ENCODE measurements around the gene PPP2R1B.

PPP2R1B gene

DNA sequence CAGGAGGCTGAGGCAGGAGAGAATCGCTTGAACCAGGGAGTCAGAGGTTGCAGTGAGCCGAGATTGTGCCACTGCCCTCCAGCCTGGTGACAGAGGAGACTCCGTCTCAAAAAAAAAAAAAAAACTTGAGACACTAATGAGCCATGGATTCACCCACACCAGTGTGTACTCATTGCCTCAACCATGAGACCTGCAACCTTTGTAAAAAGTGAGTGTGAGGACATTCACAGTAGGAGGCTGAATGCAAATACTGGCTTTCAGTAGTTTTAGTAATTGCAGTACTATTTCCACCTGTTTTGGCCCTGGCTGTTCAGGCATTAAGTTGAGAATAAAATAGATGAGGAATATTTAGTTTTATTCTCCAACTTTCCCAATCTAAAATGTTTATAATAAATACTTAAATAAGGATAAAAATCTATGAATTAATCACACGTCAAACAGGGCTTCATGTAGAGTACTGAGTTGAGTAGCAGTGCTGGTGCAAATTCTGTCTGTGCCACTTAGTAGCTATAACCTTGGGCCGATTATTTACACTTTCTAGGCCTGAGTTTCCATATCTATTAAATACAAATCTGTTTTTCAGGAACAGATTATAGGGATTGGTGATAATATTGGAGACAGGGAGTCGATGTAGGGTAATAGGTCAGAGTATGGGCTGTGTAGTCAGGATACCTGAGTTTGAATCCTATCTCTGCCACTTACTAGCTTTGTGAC is 72.8 kb downstream of the PPP2R1B start:
- peak overlapping the region; percentile 6 for H3K27ac ChIP-seq (ENCODE audit: low read depth, low read length)
- H3K9me3 ChIP-seq (ENCODE audit: control insufficient read depth in 5 of 5, low read length in 5 of 5), result no peaks in the 10 kb centered on the region
- peaks cover 0 to 25% (median 4%) of the 10 kb centered on the region in 5 donors for H3K4me1 ChIP-seq (ENCODE audit: control insufficient read depth in 5 of 5, insufficient read depth in 5 of 5, low read length in 5 of 5)
- H3K27me3 ChIP-seq (ENCODE audit: control insufficient read depth in 5 of 5, insufficient read depth in 4 of 5, low read length in 5 of 5), result no peaks in the 10 kb centered on the region
- H3K4me3 ChIP-seq (ENCODE audit: low read depth in 1 of 5, low read length in 5 of 5), result no peak overlapping the region
- peaks cover 19 to 53% (median 27%) of the 10 kb centered on the region in 5 donors for H3K36me3 ChIP-seq (ENCODE audit: control insufficient read depth in 5 of 5, insufficient read depth in 5 of 5, low read length in 5 of 5)
- peak overlapping the region in 1 of 5 donors; percentile 10 for H3K9ac ChIP-seq (ENCODE audit: low read length in 5 of 5)

DNA sequence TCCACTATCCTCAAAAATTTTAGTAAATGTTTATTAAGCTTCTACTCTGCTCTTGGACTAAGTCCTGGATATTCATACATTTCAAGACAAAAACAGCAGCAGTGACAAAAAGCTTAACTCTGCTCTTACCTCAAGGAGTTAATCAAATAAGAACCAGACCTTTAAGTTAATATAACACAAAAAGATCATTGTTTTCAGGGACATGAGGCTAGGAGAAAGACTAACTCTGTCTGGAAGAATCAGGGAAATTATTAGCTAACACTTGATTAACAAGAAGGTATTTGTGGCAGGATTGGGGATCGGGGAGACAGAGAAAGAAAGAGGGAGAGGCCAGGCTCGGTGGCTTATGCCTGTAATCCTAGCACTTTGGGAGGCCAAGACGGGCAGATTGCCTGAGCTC is 74.4 kb downstream of the PPP2R1B start:
- peaks cover 24 to 48% (median 32%) of the 10 kb centered on the region in 5 donors for H3K36me3 ChIP-seq (ENCODE audit: control insufficient read depth in 5 of 5, insufficient read depth in 5 of 5, low read length in 5 of 5)
- H3K27ac ChIP-seq (ENCODE audit: low read depth, low read length), result peak overlapping the region; percentile 7
- no peaks in the 10 kb centered on the region for H3K27me3 ChIP-seq (ENCODE audit: control insufficient read depth in 5 of 5, insufficient read depth in 4 of 5, low read length in 5 of 5)
- peaks cover 0 to 20% (median 4%) of the 10 kb centered on the region in 5 donors for H3K4me1 ChIP-seq (ENCODE audit: control insufficient read depth in 5 of 5, insufficient read depth in 5 of 5, low read length in 5 of 5)
- no peak overlapping the region for H3K9ac ChIP-seq (ENCODE audit: low read length in 5 of 5)
- H3K4me3 ChIP-seq (ENCODE audit: low read depth in 1 of 5, low read length in 5 of 5), result no peak overlapping the region
- no peaks in the 10 kb centered on the region for H3K9me3 ChIP-seq (ENCODE audit: control insufficient read depth in 5 of 5, low read length in 5 of 5)

DNA sequence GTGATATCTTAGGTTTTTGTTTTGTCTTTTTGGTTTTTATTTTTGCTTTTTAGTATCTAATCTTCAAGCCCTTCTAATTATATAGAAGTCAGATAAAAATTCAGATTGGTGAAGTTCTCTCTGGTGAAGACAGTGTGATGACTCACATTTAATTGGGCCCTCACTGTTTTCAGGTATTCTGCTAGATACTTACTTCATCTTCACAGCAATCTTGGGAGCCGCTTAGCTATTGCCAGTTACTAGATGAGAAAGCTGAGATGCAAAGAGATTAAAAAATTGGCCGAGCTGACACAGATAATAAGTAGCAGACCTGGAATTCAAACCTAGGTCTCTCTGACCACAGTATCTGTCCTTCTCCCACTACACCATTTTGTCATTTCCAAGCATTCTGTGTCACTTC is 75.0 kb downstream of the PPP2R1B start:
- H3K27me3 ChIP-seq (ENCODE audit: control insufficient read depth in 5 of 5, insufficient read depth in 4 of 5, low read length in 5 of 5), result no peaks in the 10 kb centered on the region
- peak overlapping the region; percentile 7 for H3K27ac ChIP-seq (ENCODE audit: low read depth, low read length)
- H3K4me1 ChIP-seq (ENCODE audit: control insufficient read depth in 5 of 5, insufficient read depth in 5 of 5, low read length in 5 of 5), result peaks cover 0 to 15% (median 0%) of the 10 kb centered on the region in 5 donors
- peaks cover 24 to 42% (median 34%) of the 10 kb centered on the region in 5 donors for H3K36me3 ChIP-seq (ENCODE audit: control insufficient read depth in 5 of 5, insufficient read depth in 5 of 5, low read length in 5 of 5)
- no peaks in the 10 kb centered on the region for H3K9me3 ChIP-seq (ENCODE audit: control insufficient read depth in 5 of 5, low read length in 5 of 5)
- H3K4me3 ChIP-seq (ENCODE audit: low read depth in 1 of 5, low read length in 5 of 5), result no peak overlapping the region
- H3K9ac ChIP-seq (ENCODE audit: low read length in 5 of 5), result no peak overlapping the region

- Histone ChIP-seq H3K9me3 (ENCODE audit: control insufficient read depth in 5 of 5, low read length in 5 of 5) (no peaks in the 10 kb centered on the region), H3K4me1 (ENCODE audit: control insufficient read depth in 5 of 5, insufficient read depth in 5 of 5, low read length in 5 of 5) (peaks cover 0 to 8% (median 0%) of the 10 kb centered on the region in 5 donors), H3K27ac (ENCODE audit: low read depth, low read length) (peak overlapping the region; percentile 47), H3K9ac (ENCODE audit: low read length in 5 of 5) (peak overlapping the region in 1 of 5 donors; percentile 41), H3K36me3 (ENCODE audit: control insufficient read depth in 5 of 5, insufficient read depth in 5 of 5, low read length in 5 of 5) (peaks cover 28 to 48% (median 39%) of the 10 kb centered on the region in 5 donors), H3K4me3 (ENCODE audit: low read depth in 1 of 5, low read length in 5 of 5) (no peak overlapping the region), H3K27me3 (ENCODE audit: control insufficient read depth in 5 of 5, insufficient read depth in 4 of 5, low read length in 5 of 5) (no peaks in the 10 kb centered on the region)
Measured at GRCh38 chr11:111688013-111688412, 78.2 kb downstream of the PPP2R1B start.

DNA sequence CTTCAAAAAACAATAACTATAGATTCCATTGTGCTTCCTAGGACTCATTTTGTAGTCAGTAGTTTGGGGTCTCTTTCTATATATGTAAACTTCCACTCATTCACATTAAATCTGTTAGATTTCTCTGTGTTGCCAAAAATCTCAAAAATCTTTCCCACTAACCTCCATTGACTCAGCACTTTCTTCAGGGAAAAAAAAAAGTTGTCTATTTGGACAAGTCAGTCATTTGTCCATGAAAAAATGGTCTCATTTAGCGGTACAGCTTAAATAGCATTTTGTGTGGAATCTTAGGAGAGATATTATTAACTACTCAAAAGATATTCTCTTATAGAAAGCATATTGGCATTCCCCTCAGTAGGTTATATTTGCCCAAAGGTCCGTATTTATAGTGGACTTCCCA is 81.9 kb downstream of the PPP2R1B start:
- no peaks in the 10 kb centered on the region for H3K9me3 ChIP-seq (ENCODE audit: control insufficient read depth in 5 of 5, low read length in 5 of 5)
- no peak overlapping the region for H3K4me3 ChIP-seq (ENCODE audit: low read depth in 1 of 5, low read length in 5 of 5)
- H3K27me3 ChIP-seq (ENCODE audit: control insufficient read depth in 5 of 5, insufficient read depth in 4 of 5, low read length in 5 of 5), result no peaks in the 10 kb centered on the region
- peak overlapping the region; percentile 34 for H3K27ac ChIP-seq (ENCODE audit: low read depth, low read length)
- H3K36me3 ChIP-seq (ENCODE audit: control insufficient read depth in 5 of 5, insufficient read depth in 5 of 5, low read length in 5 of 5), result peaks cover 17 to 34% (median 29%) of the 10 kb centered on the region in 5 donors
- H3K9ac ChIP-seq (ENCODE audit: low read length in 5 of 5), result peak overlapping the region in 1 of 5 donors; percentile 13
- peaks cover 0 to 5% (median 0%) of the 10 kb centered on the region in 5 donors for H3K4me1 ChIP-seq (ENCODE audit: control insufficient read depth in 5 of 5, insufficient read depth in 5 of 5, low read length in 5 of 5)

DNA sequence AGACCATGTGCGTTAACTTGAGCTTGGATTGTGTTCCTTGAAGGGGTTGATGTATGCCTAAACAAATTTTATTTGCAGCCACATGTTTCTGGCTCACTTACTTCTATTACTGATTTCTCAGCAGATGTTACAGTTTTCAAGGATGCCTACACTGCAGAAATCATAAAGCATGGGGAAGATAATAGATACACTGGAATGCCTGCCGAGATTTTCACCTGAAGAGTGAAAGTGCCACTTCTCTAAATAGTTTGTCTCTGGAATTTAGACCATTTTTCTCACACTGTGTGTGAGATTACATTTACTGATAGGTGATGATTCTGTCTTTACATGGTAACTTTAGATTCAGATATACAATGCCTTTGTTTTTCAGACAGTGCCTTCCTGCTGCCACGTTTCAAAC is 82.4 kb downstream of the PPP2R1B start:
- H3K36me3 ChIP-seq (ENCODE audit: control insufficient read depth in 5 of 5, insufficient read depth in 5 of 5, low read length in 5 of 5), result peaks cover 13 to 30% (median 24%) of the 10 kb centered on the region in 5 donors
- peak overlapping the region in 1 of 5 donors; percentile 13 for H3K9ac ChIP-seq (ENCODE audit: low read length in 5 of 5)
- peaks cover 0 to 6% (median 0%) of the 10 kb centered on the region in 5 donors for H3K4me1 ChIP-seq (ENCODE audit: control insufficient read depth in 5 of 5, insufficient read depth in 5 of 5, low read length in 5 of 5)
- peak overlapping the region; percentile 34 for H3K27ac ChIP-seq (ENCODE audit: low read depth, low read length)
- no peaks in the 10 kb centered on the region for H3K9me3 ChIP-seq (ENCODE audit: control insufficient read depth in 5 of 5, low read length in 5 of 5)
- H3K27me3 ChIP-seq (ENCODE audit: control insufficient read depth in 5 of 5, insufficient read depth in 4 of 5, low read length in 5 of 5), result no peaks in the 10 kb centered on the region
- H3K4me3 ChIP-seq (ENCODE audit: low read depth in 1 of 5, low read length in 5 of 5), result no peak overlapping the region

DNA sequence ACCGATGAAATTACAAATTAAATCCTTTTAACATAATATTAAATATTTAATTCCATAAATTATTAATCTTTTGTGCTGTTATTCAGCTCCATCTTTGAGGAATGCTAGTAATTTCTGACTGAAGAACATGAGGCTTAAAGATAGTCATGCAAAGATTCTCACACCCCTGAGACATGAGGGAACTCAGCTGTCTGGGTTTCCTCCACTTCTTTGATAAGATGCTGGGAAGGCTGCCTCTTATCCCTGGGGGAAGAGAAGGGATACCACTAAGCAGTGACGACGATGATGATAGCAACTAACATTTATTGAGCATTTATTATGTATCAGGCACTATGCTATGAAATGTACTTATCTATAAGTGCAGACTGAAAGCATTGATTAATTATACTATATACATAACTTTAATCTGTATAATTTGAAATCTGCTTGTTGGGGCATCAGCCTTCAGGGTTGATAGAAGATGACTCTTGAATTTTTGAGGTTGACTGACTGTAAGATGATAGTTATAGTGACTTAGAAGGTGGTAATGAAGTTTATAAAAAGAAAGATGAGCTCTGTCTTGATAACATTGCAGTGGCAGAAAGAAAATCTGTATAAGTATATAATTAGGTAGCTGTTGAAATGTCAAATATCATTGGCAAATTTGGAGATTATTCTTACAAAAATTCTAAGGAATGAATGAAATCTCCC is 85.6 kb downstream of the PPP2R1B start:
- peaks cover 0 to 9% (median 0%) of the 10 kb centered on the region in 5 donors for H3K4me1 ChIP-seq (ENCODE audit: control insufficient read depth in 5 of 5, insufficient read depth in 5 of 5, low read length in 5 of 5)
- no peak overlapping the region for H3K9ac ChIP-seq (ENCODE audit: low read length in 5 of 5)
- H3K27ac ChIP-seq (ENCODE audit: low read depth, low read length), result peak overlapping the region; percentile 25
- no peaks in the 10 kb centered on the region for H3K9me3 ChIP-seq (ENCODE audit: control insufficient read depth in 5 of 5, low read length in 5 of 5)
- peaks cover 7 to 30% (median 22%) of the 10 kb centered on the region in 5 donors for H3K36me3 ChIP-seq (ENCODE audit: control insufficient read depth in 5 of 5, insufficient read depth in 5 of 5, low read length in 5 of 5)
- H3K4me3 ChIP-seq (ENCODE audit: low read depth in 1 of 5, low read length in 5 of 5), result no peak overlapping the region
- no peaks in the 10 kb centered on the region for H3K27me3 ChIP-seq (ENCODE audit: control insufficient read depth in 5 of 5, insufficient read depth in 4 of 5, low read length in 5 of 5)

Data from subcutaneous abdominal adipose tissue (tissue), 5 donors.